Measurements from ENCODE around the gene DGCR8. TPM values are rescaled to one million over a fixed set of nuclear protein-coding genes. Genes with fewer than 3 reads are reported as not detected.

The DGCR8 gene
- total RNA-seq, 4 donors from 2014 or later = 9.8 to 27.9 (median 14.7) TPM

DNA sequence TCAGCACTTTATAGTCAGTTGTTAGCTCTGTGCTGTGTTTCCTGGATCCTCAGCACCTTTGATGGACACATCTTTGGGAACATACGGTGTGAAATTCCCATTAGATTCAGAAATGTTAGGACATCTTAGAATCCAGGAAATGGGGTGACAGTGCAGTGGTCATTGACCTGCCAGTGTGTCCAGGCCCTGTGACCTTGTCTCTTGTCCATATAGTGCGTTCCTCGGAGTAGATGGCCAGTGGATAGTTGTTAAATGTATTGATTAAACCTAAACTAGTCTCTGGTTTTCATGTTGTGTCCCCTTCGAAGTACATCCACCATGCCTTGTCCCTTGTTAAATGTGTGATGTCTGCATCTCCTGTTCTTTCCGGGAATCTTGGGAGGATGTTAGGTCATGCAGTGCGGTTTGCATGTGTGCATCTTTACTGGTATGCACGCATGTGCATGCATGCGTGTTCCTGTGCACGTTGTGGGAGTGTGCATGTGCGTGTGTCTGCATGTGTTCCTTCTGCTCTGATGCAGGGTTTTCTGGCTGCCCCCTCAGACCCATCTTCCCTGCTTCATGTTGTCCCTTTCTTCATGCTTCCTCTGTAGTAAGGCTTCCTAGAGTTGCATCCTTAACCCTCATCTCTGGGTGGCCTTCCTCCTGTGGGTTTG, 4.0 kb downstream of the DGCR8 start:
- TF ChIP-seq, protein P1, sequence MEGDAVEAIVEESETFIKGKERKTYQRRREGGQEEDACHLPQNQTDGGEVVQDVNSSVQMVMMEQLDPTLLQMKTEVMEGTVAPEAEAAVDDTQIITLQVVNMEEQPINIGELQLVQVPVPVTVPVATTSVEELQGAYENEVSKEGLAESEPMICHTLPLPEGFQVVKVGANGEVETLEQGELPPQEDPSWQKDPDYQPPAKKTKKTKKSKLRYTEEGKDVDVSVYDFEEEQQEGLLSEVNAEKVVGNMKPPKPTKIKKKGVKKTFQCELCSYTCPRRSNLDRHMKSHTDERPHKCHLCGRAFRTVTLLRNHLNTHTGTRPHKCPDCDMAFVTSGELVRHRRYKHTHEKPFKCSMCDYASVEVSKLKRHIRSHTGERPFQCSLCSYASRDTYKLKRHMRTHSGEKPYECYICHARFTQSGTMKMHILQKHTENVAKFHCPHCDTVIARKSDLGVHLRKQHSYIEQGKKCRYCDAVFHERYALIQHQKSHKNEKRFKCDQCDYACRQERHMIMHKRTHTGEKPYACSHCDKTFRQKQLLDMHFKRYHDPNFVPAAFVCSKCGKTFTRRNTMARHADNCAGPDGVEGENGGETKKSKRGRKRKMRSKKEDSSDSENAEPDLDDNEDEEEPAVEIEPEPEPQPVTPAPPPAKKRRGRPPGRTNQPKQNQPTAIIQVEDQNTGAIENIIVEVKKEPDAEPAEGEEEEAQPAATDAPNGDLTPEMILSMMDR (IDR thresholded peaks at IDR 0.05; ENCODE audit: low read depth) = no peak

DNA sequence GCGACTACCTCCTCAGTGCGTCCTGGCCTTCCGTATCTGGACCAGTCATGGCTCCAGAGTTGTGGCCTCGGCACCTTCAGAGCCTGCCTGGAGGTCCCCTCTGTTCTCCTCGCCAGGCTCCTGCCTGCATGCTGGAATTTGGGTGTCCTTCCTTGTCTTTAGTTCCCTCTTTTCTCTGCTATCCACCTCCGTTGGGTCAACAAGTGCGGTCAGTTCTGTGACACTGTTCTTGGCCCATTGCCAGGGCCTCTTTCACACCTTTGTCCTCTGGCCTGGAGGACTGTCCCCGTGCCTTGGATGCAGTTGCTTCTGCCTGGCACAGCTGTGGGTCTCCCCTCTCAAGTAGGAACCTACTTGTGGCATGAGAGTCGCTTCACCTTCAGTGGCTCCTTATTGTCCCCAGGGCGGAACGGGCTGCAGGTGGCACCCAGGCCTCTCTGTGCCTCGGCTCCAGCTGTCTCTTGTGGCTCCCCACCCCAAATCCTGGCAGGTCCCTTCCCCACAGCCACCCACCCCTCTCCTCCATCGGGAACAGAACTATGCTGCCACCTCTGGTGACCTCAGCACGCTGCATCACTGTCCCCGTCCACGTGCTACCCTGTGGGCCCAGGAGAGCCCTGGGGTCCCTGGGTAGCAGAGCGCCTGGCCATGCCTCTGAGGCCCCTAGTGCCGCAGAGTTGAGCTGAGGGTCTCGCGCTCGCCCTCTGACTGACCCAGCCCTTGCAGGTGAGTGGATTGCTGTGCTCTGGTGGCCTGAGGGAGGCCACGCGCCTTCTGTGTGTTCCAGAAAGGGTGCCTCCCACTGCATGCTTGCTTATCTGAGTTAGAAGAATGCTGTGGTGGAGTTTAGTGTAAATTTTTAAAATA, 4.7 kb downstream of the DGCR8 start:
- TF ChIP-seq, protein P1 (IDR thresholded peaks at IDR 0.05; ENCODE audit: low read depth) = no peak

DNA sequence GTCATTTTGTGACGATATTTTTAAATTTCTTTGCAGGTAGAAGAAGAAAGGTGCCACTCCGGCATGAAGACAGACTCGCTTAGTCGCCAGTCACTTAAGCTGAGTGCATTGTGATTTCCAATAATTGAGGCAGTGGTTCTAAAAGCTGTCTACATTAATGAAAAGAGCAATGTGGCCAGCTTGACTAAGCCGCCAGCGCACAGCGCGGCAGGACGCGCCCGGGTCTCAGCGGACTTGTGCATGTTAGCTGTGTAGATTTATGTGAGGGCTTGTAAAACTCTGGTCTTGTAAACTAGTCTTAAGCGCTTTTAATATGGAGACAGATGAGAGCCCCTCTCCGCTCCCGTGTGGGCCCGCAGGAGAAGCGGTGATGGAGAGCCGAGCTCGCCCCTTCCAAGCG, 5.6 kb downstream of the DGCR8 start:
- TF ChIP-seq, protein P1 (IDR thresholded peaks at IDR 0.05; ENCODE audit: low read depth) = no peak

DNA sequence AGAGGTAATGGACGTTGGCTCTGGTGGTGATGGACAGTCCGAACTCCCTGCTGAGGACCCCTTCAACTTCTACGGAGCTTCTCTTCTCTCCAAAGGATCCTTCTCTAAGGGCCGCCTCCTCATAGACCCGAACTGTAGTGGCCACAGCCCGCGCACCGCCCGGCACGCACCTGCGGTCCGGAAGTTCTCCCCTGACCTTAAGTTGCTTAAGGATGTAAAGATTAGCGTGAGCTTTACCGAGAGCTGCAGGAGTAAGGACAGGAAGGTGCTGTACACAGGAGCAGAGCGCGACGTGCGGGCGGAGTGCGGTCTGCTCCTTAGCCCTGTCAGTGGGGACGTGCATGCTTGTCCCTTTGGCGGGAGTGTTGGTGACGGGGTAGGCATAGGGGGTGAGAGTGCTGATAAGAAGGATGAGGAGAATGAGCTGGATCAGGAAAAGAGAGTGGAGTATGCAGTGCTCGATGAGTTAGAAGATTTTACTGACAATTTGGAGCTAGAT, 6.1 kb downstream of the DGCR8 start:
- TF ChIP-seq, protein P1 (IDR thresholded peaks at IDR 0.05; ENCODE audit: low read depth) = no peak

DNA sequence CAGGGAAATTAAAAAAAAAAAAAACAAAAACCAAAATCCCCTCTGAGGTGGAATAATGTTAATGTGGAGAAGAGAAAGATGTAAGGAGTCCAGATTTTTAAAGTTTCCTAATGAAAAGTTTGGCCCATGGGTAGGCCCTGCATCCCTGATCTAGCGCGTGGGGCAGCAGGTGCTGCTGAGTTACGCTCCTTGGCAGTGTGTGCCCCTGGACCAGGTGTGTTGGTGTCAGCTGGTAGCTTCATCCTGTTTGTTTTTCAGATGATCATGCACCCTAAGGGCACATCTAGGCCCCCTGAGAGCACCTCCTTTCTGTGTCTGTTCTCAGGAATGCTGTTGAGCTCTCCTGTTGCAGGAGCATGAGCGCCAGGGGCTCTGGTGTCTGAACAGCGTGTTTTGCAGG, 6.7 kb downstream of the DGCR8 start:
- TF ChIP-seq, protein P1 (IDR thresholded peaks at IDR 0.05; ENCODE audit: low read depth) = no peak

DNA sequence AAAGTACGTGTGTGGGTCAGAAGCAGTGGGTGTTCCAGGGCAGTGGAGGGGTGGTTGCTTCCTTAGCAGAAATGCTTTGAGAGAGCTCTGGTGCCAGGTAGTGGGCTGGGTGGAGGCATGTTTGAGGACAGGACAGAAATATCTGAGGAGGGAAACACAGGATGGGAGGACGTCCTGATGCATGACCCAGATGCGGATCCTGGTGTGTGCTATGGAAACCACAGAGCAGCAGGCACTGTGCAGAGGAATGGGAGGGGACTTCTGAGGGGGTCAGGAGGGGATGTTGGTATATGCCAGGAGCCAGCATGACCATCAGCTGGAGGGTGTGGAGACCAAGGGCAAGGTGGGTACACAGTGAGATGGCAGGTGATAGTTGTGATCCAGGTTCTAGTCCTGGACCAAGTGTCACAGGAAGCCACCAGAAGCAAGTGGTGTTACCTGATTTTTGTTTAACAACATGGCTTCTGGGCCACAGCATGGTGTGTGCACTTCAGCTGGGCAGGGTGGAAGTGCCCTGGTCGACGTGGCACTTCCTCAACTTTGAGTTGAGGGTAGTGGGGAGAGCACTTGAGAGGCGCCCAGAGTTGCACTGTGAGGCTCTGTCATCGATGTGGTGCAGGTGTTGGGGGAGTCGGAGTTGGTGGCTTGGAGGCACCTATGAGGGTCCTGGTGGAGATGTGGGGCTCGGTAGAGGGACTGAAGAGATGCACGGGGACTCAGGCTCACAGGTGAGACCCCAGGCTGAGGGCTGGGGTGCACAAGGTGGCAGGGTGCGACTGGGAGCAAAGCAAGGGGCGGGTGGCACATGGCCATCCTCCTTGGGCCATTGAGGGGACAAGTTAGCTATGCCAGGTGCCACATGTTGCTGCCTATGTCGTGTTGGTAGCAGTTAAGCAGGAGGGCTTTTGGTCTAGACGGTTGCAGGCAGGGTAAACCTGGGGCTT, 7.5 kb downstream of the DGCR8 start:
- TF ChIP-seq, protein P1 (IDR thresholded peaks at IDR 0.05; ENCODE audit: low read depth) = no peak

Measured in subcutaneous adipose tissue (tissue), 4 donors.